GM20431 (cell line): ENCODE measurements around the gene DLG2.

Experiments
- in situ Hi-C: fragments of 300-500 bp; cut with MseI, MboI; formaldehyde crosslinking; loops from one replicate; pipeline ENCODE4 v1.15.0; 2020; ENCODE audit warnings: low sequenced_read_pairs; ENCODE audit not compliant: unreplicated experiment

The DLG2 gene

DNA sequence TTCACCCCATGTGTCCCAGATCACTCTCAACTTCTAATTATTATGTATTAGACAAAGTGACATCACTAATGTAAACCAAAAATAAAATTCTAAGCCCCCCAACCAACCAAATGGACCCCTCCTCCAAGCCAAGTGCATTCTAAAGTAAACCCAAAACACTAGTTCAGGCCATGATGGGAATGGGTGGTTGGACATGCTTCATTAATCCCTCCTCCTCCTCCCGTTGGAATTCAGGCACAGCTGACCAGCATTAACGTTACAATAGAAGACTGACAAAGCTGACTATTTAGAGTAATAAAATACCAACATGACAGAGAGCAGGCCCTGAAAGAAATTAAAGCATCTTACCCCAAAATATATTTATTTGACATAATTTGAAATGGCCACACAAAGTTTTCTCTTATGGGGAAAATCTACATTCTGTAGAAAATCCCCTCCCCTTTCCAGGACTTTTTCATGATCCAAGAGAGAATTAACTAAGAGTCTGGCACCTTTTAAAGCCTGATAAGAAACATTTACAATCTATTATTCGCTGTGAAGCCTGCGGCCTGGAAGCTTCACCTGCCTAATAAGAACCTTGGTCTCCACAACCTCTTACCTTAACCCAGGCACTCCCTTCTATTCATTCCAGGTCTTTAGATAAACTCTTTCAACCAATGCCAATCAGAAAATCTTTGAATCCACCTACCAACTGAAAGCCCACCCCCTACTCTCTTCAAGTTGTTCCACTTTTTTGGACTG lies 1392.5 kb downstream of the DLG2 start:
- in situ Hi-C loops = no loop called here

DNA sequence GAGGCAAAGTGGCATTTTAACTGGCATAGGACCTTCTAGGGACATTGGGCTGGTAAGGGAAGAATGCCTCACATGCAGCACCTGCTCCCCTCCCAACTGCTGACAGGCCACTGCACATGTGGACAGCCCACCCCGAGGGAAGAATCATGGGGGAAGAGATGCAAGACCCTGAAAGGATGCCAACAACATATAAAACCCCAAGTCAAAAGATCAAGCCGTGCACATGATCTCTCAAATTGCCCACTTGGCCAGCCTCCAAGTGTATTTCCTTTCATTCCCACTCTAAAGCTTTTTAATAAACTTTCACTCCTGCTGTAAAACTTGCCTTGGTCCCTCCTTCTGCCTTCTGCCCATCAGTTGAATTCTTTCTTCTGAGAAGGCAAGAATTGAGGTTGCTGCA lies 1393.1 kb downstream of the DLG2 start:
- in situ Hi-C loops = no loop called here

DNA sequence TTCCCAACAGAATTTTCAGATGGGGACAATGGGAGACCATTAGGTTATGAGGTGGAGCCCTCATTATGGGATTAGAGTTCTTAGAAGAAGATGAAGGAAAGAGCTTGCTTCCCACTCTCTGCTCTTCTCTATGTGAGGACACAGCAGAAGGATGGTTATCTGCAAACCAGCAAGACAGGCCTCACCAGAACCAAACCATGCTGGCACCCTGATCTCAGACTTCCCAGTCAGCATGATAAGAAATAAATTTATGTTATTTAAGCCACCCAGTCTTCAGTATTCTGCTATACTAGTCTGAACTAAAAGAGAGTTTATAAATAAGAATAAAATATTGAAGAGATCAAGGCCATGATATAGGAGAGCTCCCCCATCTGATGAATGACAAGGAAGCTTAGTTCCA lies 1394.6 kb downstream of the DLG2 start:
- in situ Hi-C loops = no loop called here

DNA sequence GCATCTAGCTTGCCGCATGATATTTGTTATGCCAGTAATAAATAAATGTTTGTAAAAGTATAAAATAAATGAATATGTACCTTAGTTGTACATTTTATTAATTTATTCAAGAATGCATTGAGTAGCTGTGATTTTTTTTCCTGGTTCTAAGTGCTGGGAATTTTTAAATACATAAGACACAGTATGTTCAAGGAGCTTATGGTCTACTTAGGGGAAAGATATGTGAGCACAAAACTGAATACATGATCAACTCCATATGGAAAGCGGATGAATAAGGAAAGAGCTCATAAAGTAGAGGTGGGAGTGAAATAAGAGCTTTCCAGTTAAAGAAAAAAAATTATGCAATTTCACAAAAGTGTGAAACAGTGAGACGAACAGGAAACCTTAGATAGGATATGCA lies 1396.7 kb downstream of the DLG2 start:
- in situ Hi-C loops = no loop called here

DNA sequence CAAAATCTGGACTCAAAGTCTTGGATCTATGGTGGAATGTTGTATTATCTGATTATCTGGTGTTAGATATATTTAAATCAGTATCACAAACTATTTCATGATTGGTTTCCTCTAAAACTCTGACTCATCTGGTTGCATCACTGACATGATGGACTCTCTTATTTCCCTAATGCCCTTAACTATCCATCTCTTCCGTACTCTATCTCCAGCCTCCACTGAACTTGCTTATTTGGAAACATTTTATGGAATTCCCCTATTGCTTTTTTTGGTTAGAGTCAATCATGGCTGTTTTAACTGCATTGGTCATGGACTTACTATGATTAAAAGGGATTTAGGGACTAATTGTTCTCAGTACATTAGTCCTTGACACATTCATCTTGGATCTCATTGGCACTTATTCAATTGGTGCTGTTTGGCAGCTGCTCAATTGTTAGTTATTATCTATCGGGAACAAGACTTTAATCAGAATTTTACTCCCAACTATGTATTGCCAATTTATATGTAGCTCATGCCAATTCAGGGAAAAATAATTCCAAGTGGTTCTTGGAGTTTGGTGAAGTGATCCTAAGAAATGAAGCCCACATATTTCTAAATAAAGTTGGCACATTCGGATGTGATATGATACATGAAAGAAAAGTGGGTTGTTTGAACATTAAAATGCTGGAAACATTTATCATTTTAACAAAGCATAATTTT lies 1399.0 kb downstream of the DLG2 start:
- in situ Hi-C loops = no loop called here

DNA sequence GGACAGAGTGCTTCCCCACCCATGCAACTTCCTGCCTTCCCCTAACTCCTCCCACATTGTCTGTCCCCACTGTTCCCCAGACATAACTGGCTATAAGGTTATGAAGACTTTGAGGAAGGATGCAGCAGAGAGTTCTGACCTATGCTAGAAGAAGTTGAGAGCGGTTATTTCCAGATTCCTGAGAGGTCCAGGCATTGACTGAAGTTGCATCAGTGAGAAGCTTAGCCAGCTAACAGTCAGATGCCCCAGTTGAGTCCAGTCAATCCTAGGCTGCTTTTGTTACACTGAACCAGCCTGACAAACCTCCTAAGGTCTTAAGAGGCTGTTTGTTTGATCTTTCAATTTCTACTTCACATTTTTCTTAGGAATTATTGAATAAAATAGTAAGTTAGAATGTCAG lies 1403.1 kb downstream of the DLG2 start:
- in situ Hi-C loops = no loop called here

DNA sequence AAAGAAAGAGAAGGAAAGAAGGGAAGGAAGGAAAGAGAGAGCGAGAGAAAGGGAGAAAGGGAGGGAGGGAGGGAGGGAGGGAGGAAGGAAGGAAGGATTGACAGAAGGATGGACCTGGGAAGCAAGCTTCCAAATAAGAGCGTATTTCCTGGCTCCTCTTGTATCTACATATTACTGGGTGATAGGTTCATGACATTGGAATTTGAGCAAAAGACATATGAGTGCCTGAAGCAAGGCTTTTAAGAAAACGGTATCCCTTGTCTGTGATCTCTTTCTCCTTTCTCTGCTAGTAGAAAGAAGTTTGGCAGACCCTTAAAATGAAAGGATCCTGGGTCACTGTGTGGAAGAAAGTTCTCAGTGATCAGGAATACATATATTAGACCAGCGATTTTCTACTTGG lies 1408.8 kb downstream of the DLG2 start:
- in situ Hi-C loops = no loop called here

DNA sequence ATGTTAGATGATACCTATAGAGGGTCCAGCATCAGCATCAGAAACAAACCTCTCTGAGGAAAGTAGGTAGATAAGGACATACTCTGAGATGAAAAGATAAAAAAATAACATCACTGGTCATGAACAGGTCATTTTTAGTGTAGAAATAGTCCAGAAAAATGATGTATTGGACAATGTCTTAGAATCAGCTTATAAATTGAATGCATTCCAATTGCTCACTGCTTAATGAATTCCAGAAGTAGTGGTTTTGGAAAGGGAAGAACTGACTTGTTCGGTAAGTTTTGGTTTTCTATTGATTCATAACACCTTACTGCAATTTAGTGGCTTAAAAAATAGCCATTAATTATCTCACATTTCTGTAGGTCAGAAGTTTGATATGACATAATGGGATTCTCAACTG lies 1411.5 kb downstream of the DLG2 start:
- in situ Hi-C loops = no loop called here

DNA sequence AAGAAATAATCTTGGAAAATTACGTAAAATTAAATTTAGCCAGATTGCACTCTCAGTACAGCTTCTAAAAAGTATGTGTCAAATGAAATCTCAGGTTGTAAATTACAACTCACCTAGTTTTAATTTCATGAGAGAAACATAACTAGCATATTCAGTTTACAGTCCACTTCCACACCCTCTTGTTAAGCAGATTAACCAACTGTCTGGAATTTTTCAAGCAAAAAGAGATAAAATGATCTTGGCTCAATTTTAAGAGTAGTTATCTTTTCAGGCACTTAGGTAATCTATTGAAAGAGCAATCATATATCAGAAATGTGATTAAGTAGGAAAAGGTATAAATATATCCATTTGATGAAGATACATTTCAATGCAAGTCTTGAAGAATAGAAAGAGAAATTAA lies 1412.6 kb downstream of the DLG2 start:
- in situ Hi-C loops = no loop called here

DNA sequence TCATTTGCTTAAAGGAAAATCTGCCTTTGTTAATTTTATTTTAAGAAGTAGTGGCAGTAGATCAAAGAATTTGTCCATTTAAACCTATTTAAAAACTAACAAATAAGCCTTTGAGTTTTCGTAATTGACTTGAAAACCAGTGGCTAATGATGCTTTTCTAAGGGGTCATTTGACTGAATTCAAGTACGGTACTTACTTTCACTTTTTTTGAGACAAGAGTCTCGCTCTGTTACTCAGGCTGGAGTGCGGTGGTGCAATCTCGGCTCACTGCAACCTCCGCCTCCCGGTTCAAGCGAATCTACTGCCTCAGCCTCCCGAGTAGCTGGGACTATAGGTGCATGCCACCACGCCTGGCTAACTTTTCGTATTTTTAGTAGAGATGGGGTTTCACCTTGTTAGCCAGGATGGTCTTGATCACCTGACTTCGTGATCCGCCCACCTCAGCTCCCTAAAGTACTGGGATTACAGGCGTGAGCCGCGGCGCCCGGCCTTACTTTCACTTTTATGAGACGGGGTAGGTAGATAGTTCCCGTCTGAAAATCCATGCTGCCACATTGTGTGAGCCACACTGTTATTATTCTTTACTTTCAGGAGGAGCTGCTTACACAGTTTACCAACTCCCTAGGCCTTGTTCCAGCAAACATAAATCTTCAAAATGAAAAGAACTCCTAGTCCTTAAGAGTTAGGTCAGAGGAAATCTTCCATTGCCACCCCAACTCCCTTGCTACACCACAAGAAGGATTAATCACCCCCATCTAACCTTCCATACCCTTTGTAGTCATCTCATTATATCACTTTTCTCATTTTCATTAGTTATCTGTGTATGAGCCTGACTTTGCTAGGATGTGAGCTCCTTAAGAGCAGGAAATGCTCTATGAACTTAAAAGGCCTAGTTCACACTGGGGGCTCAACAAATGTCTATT lies 1414.4 kb downstream of the DLG2 start:
- in situ Hi-C loops = no loop called here

DNA sequence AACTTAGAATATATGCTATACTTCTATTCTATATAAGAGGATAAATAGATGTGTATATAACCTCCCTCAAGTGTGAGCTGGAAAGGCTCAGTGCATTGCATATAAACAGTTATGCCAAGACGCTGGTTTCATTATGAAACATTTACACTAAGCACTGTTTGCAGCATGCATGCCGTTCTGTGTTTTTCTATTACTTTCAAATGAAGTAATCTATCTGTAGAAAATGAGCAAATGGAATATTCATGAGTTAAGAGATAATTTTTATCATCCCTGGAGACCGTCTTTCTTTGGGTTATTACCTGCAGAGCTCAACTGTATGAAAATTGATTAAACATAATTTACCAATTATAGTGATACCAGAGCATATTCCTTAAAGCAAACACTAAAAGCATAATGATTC lies 1415.2 kb downstream of the DLG2 start:
- in situ Hi-C loops = no loop called here

DNA sequence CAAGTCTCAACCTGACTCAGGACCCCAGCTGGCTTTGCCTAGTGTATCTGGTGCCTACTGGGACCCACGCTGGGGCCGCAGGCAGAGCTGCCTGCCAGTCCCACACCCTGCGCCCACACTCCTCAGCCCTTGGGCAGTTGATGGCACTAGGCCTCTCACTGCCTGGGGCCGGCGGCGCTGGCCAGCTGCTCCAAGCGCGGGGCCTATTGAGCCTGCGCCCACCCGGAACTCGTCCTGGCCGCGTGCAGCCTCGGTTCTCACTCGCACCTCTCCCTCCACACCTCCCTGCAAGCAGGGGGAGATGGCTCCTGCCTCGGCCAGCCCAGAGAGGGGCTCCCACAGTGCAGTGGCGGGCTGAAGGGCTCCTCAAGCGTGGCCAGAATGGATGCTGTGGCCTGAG lies 1432.4 kb downstream of the DLG2 start:
- in situ Hi-C loops = no loop called here

DNA sequence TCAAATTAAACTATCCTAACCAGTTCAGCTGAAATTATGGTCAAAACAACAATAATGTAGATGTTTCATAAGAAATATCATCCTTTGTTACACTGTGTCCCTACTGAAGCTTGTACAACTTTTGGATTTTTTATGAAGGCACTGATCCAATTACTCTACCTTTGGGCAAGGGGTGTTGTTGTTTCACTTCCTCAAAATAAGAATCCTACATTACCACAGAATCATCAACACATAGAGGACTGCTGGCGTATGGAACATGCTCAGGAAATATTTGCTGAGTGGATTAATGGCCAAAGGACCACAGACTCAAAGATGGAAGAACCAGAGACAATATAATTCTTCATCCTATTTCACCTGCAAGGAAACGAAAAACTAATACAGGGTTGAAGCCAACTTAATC lies 1433.4 kb downstream of the DLG2 start:
- in situ Hi-C loops = no loop called here

DNA sequence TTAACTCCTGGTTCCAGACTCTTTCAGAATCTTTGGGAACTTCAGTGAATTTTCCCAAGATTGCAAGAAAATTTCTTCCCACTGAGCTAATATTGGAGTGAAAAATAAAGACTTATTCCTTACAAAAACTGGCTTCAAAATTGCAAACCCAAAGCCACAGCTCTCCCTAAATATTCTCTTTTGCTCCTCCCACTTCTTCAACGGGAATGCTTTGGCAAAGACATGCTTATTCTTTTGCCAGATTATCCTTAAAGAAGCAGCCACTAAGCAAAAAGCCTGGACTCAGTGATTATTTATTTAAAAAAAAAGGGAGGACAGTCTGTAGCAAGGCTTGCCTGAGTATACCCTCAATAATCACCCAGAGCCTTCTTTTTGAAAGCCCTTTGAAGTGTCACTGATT lies 1438.6 kb downstream of the DLG2 start:
- in situ Hi-C loops = no loop called here

DNA sequence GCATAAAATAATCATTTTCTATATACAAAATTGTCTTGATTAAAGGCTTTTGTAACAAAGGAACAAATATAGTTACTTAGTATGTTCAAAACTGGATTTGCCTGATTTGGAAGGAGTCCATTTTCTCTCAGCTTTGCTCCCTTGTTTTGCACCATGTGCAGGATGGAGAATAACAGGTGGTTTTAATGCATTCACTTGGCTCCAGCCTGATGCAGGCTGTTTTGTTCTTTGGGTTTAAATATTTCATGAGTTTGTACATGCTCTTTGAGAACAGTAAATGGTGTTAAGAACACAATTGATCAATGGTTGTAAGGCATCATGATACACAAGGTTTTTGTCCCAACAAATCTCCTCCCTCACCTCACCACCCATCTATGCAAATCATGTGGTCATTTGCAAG lies 1454.1 kb downstream of the DLG2 start:
- in situ Hi-C loops = no loop called here

DNA sequence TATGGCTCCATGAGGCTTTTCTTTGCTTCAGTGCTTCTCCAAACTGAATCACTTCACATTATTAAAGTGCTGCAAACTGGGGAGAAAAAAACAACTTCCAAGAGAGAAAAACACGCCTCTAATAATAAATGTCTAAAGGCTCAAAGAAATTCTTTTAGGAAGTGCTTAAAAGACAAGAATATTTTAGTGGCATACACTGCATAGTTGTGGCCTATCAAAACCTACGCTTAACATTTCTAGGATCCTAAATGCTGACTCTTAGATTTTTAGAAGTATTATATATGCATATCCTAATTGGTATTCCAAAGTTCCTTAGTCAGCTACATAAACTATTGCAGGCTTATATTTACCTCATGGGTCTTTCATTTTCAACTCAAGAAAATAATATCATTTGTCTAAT lies 1462.0 kb downstream of the DLG2 start:
- in situ Hi-C loops = no loop called here

DNA sequence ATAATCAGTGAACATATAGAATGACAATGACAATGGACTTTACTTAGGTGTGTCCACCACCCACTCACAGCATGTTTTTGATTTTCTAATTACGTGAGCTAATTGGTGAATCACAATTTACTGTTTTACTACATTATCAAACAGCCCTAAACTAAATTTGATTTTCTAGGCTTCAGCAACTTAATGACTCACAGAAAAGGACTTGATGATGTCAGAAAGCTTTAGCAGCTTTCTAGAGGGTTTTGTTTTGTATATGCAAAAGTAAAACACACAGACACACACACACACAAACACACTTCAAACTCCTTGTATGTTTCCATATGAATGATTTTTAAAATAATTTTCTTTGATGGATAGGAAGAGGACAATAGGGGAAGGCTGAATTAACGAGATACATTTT lies 1462.4 kb downstream of the DLG2 start:
- in situ Hi-C loops = no loop called here

DNA sequence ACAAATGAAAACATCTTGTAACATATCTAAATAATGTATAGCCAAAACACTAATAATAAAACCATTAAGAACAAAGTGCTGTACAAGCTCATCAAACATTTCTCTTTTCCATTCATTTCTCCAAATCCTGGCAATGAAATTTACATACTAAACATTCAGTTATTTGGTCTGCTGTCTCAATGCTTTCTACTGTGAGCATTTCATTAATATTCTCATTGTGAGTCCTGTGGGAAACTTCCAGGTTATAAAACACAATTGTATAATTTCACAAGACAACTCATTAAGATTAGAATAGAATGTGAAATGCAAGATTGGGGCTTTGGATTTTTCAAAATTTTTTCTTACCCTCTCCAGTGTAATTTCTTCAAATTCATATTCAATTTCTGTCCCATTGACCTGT lies 1464.0 kb downstream of the DLG2 start:
- in situ Hi-C loops = no loop called here

DNA sequence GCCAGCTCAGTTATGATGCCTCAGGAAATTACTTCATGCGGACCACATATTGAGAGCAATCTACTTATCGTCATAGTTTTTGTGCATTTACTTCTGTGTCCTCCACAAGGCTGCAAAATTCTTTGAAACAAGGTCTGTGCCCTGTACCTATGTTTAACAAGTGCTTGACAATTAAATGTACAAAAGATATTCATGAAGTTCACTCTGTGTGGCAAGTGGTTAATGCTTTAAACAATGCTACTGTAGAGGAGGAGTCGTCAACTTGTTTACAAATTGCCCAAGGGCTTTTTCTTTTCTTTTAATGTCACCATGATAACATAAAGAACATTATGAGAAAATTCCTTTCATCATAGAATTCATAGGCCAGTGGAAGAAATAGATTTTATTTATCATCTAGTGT lies 1469.5 kb downstream of the DLG2 start:
- in situ Hi-C loops = no loop called here

DNA sequence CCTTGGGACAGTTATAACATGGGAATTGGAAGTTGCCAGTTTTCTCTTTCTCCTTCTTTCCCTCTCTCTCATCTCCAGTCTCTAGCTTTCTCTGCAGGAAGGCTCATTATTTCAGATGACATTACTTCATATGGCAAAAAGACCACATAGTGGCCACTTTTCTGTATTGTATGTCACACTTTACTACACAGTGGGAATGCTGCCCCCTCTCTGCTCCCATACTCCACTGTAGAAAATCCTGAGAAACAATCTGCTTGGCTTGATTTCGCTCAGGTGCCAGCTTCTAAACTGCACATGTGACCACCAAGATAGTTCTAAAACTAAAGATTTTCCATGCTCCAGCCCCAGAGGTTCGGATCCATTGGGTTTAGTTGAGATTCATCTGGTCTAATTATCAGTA lies 1480.3 kb downstream of the DLG2 start:
- in situ Hi-C loops = no loop called here

DNA sequence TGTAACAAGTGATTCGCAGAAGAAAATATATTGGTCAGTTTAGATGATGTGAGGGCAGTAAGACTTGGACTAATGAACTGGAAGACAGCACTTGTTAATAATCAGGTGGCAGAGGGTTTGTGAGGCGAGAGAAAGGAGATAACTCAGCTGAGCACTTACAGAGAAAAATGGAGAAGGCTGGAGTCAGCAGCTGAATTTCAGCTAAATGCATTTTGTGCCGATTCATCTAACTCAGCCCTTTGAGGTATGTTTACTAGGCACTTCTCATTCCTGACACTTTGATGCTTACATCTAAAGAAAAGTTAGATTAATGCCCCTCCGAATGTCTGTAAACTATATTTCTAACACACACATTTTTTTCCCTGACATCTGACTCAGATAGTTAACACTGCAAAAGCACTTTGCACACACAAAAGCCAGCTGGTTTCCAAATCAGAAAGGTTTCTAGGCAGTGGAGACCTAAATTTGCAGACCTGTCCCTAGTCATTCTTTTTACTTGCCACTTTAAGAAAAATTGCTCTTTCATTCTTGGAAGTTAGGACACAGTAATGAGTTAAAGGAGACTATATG lies 1481.4 kb downstream of the DLG2 start:
- in situ Hi-C loops = no loop called here
